Activated T-cell treated with anti-CD3 and anti-CD28 coated beads, Interleukin-2, amount 50 U/mL, for 24 hours (primary cell): ENCODE results near the gene TRIO.
"Not testable (repeated sequence)": the region's sequence is repeated elsewhere in the genome, so short reads cannot be mapped to it uniquely, and the experiment has no call there.

Experiments used
- DNase-seq: peaks from one replicate; pipeline ENCODE4 v3.0.0-alpha.2; 2020
- H3K27ac Mint-ChIP-seq: 2 replicates; pipeline ENCODE4 v1.8.0; 2020; ENCODE audit warnings: mild to moderate bottlenecking, mixed read lengths
- H3K27me3 Mint-ChIP-seq: 2 replicates; pipeline ENCODE4 v1.8.0; 2020; ENCODE audit warnings: mixed read lengths
- H3K36me3 Mint-ChIP-seq: 2 replicates; pipeline ENCODE4 v1.8.0; 2020; ENCODE audit warnings: low read depth, mixed read lengths
- H3K4me1 Mint-ChIP-seq: 2 replicates; pipeline ENCODE4 v1.8.0; 2020; ENCODE audit warnings: low read depth, mixed read lengths
- H3K4me3 Mint-ChIP-seq: 2 replicates; pipeline ENCODE4 v1.8.0; 2020; ENCODE audit warnings: mild to moderate bottlenecking, moderate library complexity, mixed read lengths
- H3K9me3 Mint-ChIP-seq: 2 replicates; pipeline ENCODE4 v1.8.0; 2020; ENCODE audit warnings: mixed read lengths

TRIO gene

GRCh38 chr5:14429101-14430050 is 286.2 kb downstream of the TRIO start:
- Mint-ChIP-seq H3K27ac (no peak overlapping the region), H3K36me3 (no peaks in the 10 kb centered on the region), H3K4me1 (peaks cover 14% of the 10 kb centered on the region), H3K27me3 (no peaks in the 10 kb centered on the region), H3K4me3 (no peak overlapping the region), H3K9me3 (no peaks in the 10 kb centered on the region)
- no peak for DNase-seq

- Mint-ChIP-seq H3K27ac (no peak overlapping the region), H3K4me3 (no peak overlapping the region), H3K4me1 (peaks cover 8% of the 10 kb centered on the region), H3K36me3 (no peaks in the 10 kb centered on the region), H3K9me3 (peaks cover 2% of the 10 kb centered on the region), H3K27me3 (peaks cover 6% of the 10 kb centered on the region)
- no peak for DNase-seq
These were observed 288.4 kb downstream of the TRIO start for GRCh38 chr5:14431534-14431933.

DNA sequence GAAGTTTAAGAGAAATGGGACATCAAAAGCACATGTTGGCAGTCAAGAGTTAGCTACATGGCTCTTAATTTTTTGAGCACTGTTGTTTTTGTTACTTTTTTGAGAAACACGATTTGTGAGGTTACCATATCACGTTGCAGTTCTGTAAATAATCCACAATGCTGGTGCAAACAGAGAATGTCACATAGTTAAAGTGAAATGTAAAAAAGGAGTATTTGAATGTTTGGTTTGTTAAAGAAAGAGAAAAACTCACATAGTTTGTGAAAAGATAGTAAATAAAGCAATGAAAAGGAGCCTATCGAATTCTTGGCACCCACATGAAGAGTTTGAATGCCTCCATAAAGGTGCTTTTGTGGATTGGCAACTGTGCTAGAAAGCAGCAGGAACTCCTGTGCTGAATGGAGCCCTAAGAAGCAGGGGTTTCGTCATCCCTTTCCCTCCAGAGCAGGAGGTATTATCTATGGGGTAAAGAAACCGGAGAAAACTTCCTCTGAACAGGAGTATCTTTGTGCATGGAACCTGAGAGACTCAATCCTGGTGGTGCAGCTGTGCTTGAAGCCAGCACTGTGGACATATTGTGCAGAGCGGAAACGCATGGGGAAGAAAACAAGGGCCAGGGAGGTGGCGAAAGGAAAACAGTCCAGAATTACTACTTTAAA is 289.9 kb downstream of the TRIO start:
- H3K4me3 Mint-ChIP-seq: no peak overlapping the region
- DNase-seq: no peak
- peaks cover 21% of the 10 kb centered on the region for H3K4me1 Mint-ChIP-seq
- H3K27me3 Mint-ChIP-seq: peaks cover 7% of the 10 kb centered on the region
- no peak overlapping the region for H3K27ac Mint-ChIP-seq
- no peaks in the 10 kb centered on the region for H3K36me3 Mint-ChIP-seq
- peaks cover 2% of the 10 kb centered on the region for H3K9me3 Mint-ChIP-seq

- Mint-ChIP-seq H3K4me3 (no peak overlapping the region), H3K27ac (no peak overlapping the region), H3K9me3 (peaks cover 2% of the 10 kb centered on the region), H3K27me3 (peaks cover 14% of the 10 kb centered on the region), H3K4me1 (peaks cover 28% of the 10 kb centered on the region), H3K36me3 (no peaks in the 10 kb centered on the region)
- DNase-seq: no peak
These were observed 292.3 kb downstream of the TRIO start for GRCh38 chr5:14435481-14435880.

DNA sequence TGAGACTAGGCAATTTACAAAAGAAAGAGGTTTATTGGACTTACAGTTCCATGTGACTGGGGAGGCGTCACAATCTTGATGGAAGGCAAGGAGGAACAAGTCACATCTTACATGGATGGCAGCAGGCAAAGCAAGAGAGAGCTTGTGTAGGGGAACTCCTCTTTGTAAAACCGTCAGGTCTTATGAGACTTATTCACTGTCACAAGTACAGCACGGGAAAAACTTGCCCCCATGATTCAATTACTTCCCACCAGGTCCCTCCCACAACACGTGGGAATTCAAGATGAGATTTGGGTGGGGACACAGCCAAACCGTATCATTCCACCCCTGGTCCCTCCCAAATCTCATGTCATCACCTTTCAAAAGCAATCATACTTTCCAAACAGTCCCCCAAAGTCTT is 293.0 kb downstream of the TRIO start:
- not testable (repeated sequence) for DNase-seq, H3K27ac Mint-ChIP-seq, H3K9me3 Mint-ChIP-seq, H3K36me3 Mint-ChIP-seq, H3K4me3 Mint-ChIP-seq
- H3K4me1 Mint-ChIP-seq: peaks cover 28% of the 10 kb centered on the region
- peaks cover 14% of the 10 kb centered on the region for H3K27me3 Mint-ChIP-seq

DNA sequence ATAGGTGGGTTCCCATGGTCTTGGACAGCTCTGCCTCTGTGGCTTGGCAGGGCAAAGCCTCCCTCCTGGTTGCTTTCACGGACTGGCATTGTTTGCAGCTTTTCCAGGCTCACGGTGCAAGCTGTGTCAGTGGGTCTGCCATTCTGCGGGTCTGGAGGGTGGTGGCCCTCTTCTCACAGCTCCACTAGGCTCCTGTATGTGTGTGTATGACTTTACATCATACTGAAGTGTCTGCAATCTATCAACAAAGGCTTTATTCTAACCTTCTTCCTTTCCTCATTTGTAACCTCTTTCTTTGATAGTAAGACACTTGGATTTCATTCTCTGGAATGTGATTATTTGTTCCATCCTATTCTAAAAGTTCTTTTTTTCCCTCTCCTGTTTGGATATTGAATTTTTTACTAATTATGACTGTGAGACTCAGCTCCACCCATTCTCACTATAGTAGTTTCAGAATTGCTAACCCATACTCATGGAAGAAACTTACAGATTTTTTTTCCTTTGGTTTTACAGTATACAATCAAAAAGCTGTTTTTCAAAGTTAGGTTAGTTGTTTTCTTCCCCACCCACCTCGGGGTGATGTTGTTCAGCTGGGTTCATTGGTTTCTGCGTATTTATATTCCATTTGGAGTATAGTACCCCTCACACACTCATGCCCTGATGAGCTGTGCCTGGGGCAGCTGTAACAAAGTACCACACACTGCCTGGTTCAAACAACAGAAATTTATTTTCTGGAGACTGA is 293.8 kb downstream of the TRIO start:
- no peaks in the 10 kb centered on the region for H3K36me3 Mint-ChIP-seq
- peaks cover 2% of the 10 kb centered on the region for H3K9me3 Mint-ChIP-seq

GRCh38 chr5:14438195-14438606 is 295.1 kb downstream of the TRIO start:
- no peak for DNase-seq
- Mint-ChIP-seq H3K9me3 (peaks cover 2% of the 10 kb centered on the region), H3K27me3 (peaks cover 14% of the 10 kb centered on the region), H3K36me3 (no peaks in the 10 kb centered on the region), H3K4me1 (peaks cover 28% of the 10 kb centered on the region), H3K27ac (peak overlapping the region; percentile 50), H3K4me3 (no peak overlapping the region)

More for the DNA sequence above, 293.8 kb downstream of the TRIO start:
- Mint-ChIP-seq H3K27ac (peak overlapping the region; percentile 27), H3K4me3 (no peak overlapping the region), H3K4me1 (peaks cover 28% of the 10 kb centered on the region), H3K27me3 (peaks cover 14% of the 10 kb centered on the region)
- DNase-seq: no peak

DNA sequence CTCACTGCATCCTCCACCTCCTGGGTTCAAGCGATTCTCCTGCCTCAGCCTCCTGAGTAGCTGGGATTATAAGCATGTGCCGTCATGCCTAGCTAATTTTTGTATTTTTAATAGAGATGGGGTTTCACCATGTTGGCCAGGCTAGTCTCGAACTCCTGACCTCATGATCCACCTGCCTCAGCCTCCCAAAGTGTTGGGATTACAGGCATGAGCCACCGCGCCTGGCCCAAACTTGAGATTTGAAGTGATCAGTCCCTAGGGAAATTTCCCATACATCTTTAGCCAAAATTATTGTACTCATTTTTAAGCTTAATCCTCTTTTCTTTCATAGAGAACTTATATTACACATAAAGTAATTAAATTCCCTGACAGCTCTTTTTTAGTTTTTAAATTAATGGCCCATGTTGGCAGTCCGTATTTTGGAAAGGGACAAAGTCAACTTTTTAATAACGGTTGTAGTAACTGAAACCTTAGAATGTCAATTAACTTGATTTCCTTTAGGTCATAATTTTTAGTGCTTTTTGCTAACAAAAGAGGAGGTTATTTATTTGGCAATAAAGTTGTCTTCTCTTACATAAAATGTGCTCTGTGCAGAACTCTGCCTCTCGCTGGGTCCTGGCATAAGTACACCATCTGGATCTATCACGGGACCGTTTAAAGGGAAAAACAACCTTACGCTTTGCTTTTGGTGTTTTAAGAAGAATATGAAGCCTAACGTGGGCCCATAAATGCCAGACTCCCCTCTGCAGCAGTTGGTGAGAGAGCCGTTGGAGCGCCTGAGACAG is 296.1 kb downstream of the TRIO start:
- H3K27me3 Mint-ChIP-seq: peaks cover 14% of the 10 kb centered on the region
- DNase-seq: no peak
- no peak overlapping the region for H3K4me3 Mint-ChIP-seq
- H3K4me1 Mint-ChIP-seq: peaks cover 28% of the 10 kb centered on the region
- H3K9me3 Mint-ChIP-seq: peaks cover 2% of the 10 kb centered on the region
- H3K27ac Mint-ChIP-seq: no peak overlapping the region
- no peaks in the 10 kb centered on the region for H3K36me3 Mint-ChIP-seq

DNA sequence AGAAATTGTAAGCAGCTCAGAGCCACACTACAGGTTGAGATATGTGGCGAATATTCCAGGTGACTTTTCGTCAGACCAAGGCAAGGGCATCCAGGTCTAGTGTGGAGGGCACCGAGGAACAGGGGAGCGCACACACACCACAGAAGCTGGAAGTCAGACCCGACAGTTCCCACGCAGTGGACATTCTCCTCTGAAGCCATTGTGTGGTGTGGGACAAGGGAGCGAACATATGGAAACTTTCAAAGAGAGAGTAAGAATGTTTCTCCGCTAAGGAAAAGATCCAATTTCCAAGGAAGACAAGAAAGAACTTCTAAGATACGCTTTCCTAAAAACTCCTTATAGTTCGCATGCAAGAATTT is 297.1 kb downstream of the TRIO start:
- Mint-ChIP-seq H3K27me3 (peaks cover 14% of the 10 kb centered on the region), H3K4me1 (peaks cover 28% of the 10 kb centered on the region), H3K9me3 (peaks cover 2% of the 10 kb centered on the region), H3K4me3 (no peak overlapping the region), H3K36me3 (no peaks in the 10 kb centered on the region), H3K27ac (no peak overlapping the region)
- no peak for DNase-seq

- H3K9me3 Mint-ChIP-seq: peaks cover 2% of the 10 kb centered on the region
- H3K27me3 Mint-ChIP-seq: peaks cover 14% of the 10 kb centered on the region
- no peak overlapping the region for H3K4me3 Mint-ChIP-seq
- peaks cover 28% of the 10 kb centered on the region for H3K4me1 Mint-ChIP-seq
- no peaks in the 10 kb centered on the region for H3K36me3 Mint-ChIP-seq
- no peak overlapping the region for H3K27ac Mint-ChIP-seq
- no peak for DNase-seq
These were observed 297.7 kb downstream of the TRIO start for GRCh38 chr5:14440582-14441431.

- Mint-ChIP-seq H3K36me3 (no peaks in the 10 kb centered on the region), H3K4me3 (no peak overlapping the region), H3K4me1 (peaks cover 21% of the 10 kb centered on the region), H3K27me3 (peaks cover 7% of the 10 kb centered on the region), H3K27ac (no peak overlapping the region), H3K9me3 (no peaks in the 10 kb centered on the region)
- no peak for DNase-seq
These were observed 298.5 kb downstream of the TRIO start for GRCh38 chr5:14441641-14442040.

DNA sequence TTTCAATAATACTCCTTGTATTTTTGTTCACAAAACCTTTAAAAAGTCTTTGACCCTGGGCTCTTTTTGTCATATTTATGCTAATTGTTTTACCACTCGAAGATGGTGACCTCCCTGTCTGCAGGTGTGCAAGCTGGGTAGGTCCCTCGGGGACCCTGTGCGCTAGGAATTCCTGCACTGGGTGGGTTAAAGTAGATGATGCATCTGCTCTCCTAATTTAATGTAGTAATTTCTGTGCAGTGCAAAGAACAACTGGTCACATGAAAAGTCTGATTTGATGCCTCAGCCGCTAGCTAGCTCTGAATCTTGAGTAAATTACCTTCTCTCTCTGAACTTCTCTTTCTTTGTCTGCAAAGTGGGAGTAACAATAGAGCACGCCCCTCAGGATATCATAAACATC is 299.4 kb downstream of the TRIO start:
- DNase-seq: no peak
- H3K4me1 Mint-ChIP-seq: peaks cover 12% of the 10 kb centered on the region
- H3K9me3 Mint-ChIP-seq: no peaks in the 10 kb centered on the region
- no peaks in the 10 kb centered on the region for H3K36me3 Mint-ChIP-seq
- no peak overlapping the region for H3K4me3 Mint-ChIP-seq
- peaks cover 7% of the 10 kb centered on the region for H3K27me3 Mint-ChIP-seq
- H3K27ac Mint-ChIP-seq: no peak overlapping the region

GRCh38 chr5:14443671-14444093 is 300.5 kb downstream of the TRIO start:
- Mint-ChIP-seq H3K9me3 (no peaks in the 10 kb centered on the region), H3K4me3 (no peak overlapping the region), H3K36me3 (no peaks in the 10 kb centered on the region), H3K27ac (no peak overlapping the region), H3K27me3 (peaks cover under 1% of the 10 kb centered on the region), H3K4me1 (peaks cover 2% of the 10 kb centered on the region)
- no peak for DNase-seq
